T follicular helper cell (primary cell): ENCODE results near the gene TEAD2.
A peak's percentile ranks its signal among the peaks of the same experiment; 100 is the strongest.

Experiments
- DNase-seq: peaks from one replicate; pipeline ENCODE4 v3.0.0-alpha.2; 2020; ENCODE audit warnings: low read depth
- total RNA-seq, 2 experiments: gene quantifications; one replicate each; lab custom pipeline; 2026; lab: John Stamatoyannopoulos, UW

Gene TEAD2
- 0 to 0.12 reads per million in 2 experiments for total RNA-seq

GRCh38 chr19:49362048-49362928 lies at the start of gene TEAD2:
TSS of gene TEAD2 (minus strand) at chr19:49362416. CDS start at chr19:49360075, 2,341 bp downstream.
- DNase-seq, result no peak

GRCh38 chr19:49411681-49412326 lies 49.6 kb upstream of the TEAD2 start:
- DNase-seq, result no peak

GRCh38 chr19:49409441-49410029 lies 47.3 kb upstream of the TEAD2 start:
- DNase-seq, result no peak

- no peak for DNase-seq
Measured at GRCh38 chr19:49408816-49409440, 46.7 kb upstream of the TEAD2 start.

GRCh38 chr19:49407482-49408015 lies 45.3 kb upstream of the TEAD2 start:
- no peak for DNase-seq

- no peak for DNase-seq
Measured at GRCh38 chr19:49407079-49407478, 44.9 kb upstream of the TEAD2 start.

- DNase-seq, result no peak
Measured at GRCh38 chr19:49403404-49404187, 41.4 kb upstream of the TEAD2 start.

GRCh38 chr19:49400029-49400428 lies 37.8 kb upstream of the TEAD2 start:
- DNase-seq, result no peak

- DNase-seq, result no peak
Measured at GRCh38 chr19:49398931-49399330, 36.7 kb upstream of the TEAD2 start.

GRCh38 chr19:49398001-49398615 lies 35.9 kb upstream of the TEAD2 start:
- no peak for DNase-seq

- DNase-seq, result no peak
Measured at GRCh38 chr19:49396738-49397505, 34.7 kb upstream of the TEAD2 start.

- no peak for DNase-seq
Measured at GRCh38 chr19:49395581-49396407, 33.6 kb upstream of the TEAD2 start.

GRCh38 chr19:49393881-49394280 lies 31.7 kb upstream of the TEAD2 start:
- no peak for DNase-seq

- peak; percentile 68 for DNase-seq
Measured at GRCh38 chr19:49391581-49392399, 29.6 kb upstream of the TEAD2 start.

- no peak for DNase-seq
Measured at GRCh38 chr19:49390929-49391359, 28.7 kb upstream of the TEAD2 start.

- DNase-seq, result no peak
Measured at GRCh38 chr19:49390131-49390928, 28.1 kb upstream of the TEAD2 start.

GRCh38 chr19:49389406-49389805 lies 27.2 kb upstream of the TEAD2 start:
- DNase-seq, result no peak
